ENCODE data around the gene KHDRBS2.

The KHDRBS2 gene

DNA sequence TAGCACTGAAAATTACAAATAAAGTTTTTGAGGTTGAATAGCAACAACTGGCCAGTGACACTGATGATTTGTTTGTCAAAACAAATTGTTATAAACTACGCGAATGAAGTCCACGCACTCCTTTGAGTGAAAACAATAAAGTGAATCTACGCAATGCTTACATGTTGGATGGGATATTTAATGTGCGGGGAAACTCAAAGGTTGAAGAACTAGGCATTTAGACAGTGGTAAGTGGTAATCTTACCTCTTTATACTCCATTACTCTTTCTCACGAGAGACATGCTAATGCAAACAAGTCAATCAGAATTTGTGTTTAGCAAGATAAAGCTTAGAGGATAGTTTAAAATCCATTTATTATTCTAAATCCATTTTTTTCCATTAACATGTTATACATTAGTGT is 606.4 kb downstream of the KHDRBS2 start:
- Histone ChIP-seq H2AFZ (ENCODE audit: low read depth, low read length, severe bottlenecking) (no peak overlapping the region), H3K9ac (ENCODE audit: low read length) (no peak overlapping the region), H3K9me2 (replicated peaks; ENCODE audit: insufficient read depth, low read length) (no peaks in the 10 kb centered on the region)

GRCh38 chr6:61675734-61676133 is 610.3 kb downstream of the KHDRBS2 start:
- H3K9ac ChIP-seq (ENCODE audit: low read length), result no peak overlapping the region
- no peak for TF ChIP-seq CTCF (IDR thresholded peaks at IDR 0.05; ENCODE audit: insufficient read depth, low read length, poor library complexity, severe bottlenecking)
- no peak for TF ChIP-seq EZH2phosphoT487 (conservative IDR thresholded peaks at IDR 0.05; ENCODE audit: low read length)

More for the DNA sequence above, 606.4 kb downstream of the KHDRBS2 start:
- no peaks in the 10 kb centered on the region for H3F3A ChIP-seq (ENCODE audit: insufficient read depth)
- TF ChIP-seq CTCF (IDR thresholded peaks at IDR 0.05; ENCODE audit: insufficient read depth, low read length, poor library complexity, severe bottlenecking) (no peak), EZH2phosphoT487 (conservative IDR thresholded peaks at IDR 0.05; ENCODE audit: low read length) (no peak)
- no peak overlapping the region for H3K4me3 ChIP-seq (ENCODE audit: insufficient read depth, low read length, poor library complexity, severe bottlenecking)
- H4K20me1 ChIP-seq (ENCODE audit: low read depth, low read length), result no peaks in the 10 kb centered on the region
- H3K79me2 ChIP-seq (ENCODE audit: insufficient read depth, low read length), result no peaks in the 10 kb centered on the region
- no peaks in the 10 kb centered on the region for H3K27me3 ChIP-seq (ENCODE audit: low read length)
- no peaks in the 10 kb centered on the region for H3K9me3 ChIP-seq (ENCODE audit: insufficient read depth, low read length)
- H3K27ac ChIP-seq (ENCODE audit: low read depth, low read length), result no peak overlapping the region
- no peak overlapping the region for H3K4me2 ChIP-seq (ENCODE audit: low read depth, low read length, poor library complexity, severe bottlenecking)
- no peaks in the 10 kb centered on the region for H3K36me3 ChIP-seq (ENCODE audit: low read length)

DNA sequence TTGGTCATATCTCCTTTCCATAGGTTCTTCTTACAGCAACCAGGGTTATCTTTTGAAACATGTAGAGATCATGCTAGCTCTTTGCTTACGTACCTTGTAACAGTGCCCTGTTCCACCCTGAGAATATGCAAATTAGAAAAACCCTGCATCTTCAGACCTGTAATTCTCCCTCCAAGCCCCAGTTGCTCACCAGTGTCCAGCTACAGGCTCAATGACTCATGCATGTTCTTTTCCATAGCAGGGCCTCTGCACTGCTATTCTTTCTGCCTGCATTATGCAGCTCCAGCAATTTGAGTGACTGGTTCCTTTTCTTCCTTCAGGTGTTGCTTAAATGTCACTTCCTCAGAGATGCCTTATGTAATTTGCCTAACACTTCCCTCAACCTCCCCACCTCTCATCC is 636.2 kb downstream of the KHDRBS2 start:
- TF ChIP-seq EZH2phosphoT487 (conservative IDR thresholded peaks at IDR 0.05; ENCODE audit: low read length) (no peak), CTCF (IDR thresholded peaks at IDR 0.05; ENCODE audit: insufficient read depth, low read length, poor library complexity, severe bottlenecking) (no peak)
- H3K36me3 ChIP-seq (ENCODE audit: low read length), result no peaks in the 10 kb centered on the region
- no peak overlapping the region for H2AFZ ChIP-seq (ENCODE audit: low read depth, low read length, severe bottlenecking)
- no peaks in the 10 kb centered on the region for H3K79me2 ChIP-seq (ENCODE audit: insufficient read depth, low read length)
- H3K9me2 ChIP-seq (replicated peaks; ENCODE audit: insufficient read depth, low read length), result no peaks in the 10 kb centered on the region
- no peaks in the 10 kb centered on the region for H4K20me1 ChIP-seq (ENCODE audit: low read depth, low read length)
- H3K4me3 ChIP-seq (ENCODE audit: insufficient read depth, low read length, poor library complexity, severe bottlenecking), result no peak overlapping the region
- H3K9ac ChIP-seq (ENCODE audit: low read length), result no peak overlapping the region
- H3K9me3 ChIP-seq (ENCODE audit: insufficient read depth, low read length), result no peaks in the 10 kb centered on the region
- H3K27ac ChIP-seq (ENCODE audit: low read depth, low read length), result no peak overlapping the region
- no peak overlapping the region for H3K4me2 ChIP-seq (ENCODE audit: low read depth, low read length, poor library complexity, severe bottlenecking)
- H3F3A ChIP-seq (ENCODE audit: insufficient read depth), result no peaks in the 10 kb centered on the region
- no peaks in the 10 kb centered on the region for H3K27me3 ChIP-seq (ENCODE audit: low read length)

More at GRCh38 chr6:61675734-61676133, 610.3 kb downstream of the KHDRBS2 start:
- Histone ChIP-seq H3K9me2 (replicated peaks; ENCODE audit: insufficient read depth, low read length) (no peaks in the 10 kb centered on the region), H4K20me1 (ENCODE audit: low read depth, low read length) (no peaks in the 10 kb centered on the region), H3K4me2 (ENCODE audit: low read depth, low read length, poor library complexity, severe bottlenecking) (no peak overlapping the region), H3K9me3 (ENCODE audit: insufficient read depth, low read length) (no peaks in the 10 kb centered on the region), H3K4me3 (ENCODE audit: insufficient read depth, low read length, poor library complexity, severe bottlenecking) (no peak overlapping the region), H3K36me3 (ENCODE audit: low read length) (no peaks in the 10 kb centered on the region), H3K79me2 (ENCODE audit: insufficient read depth, low read length) (no peaks in the 10 kb centered on the region), H3K27ac (ENCODE audit: low read depth, low read length) (no peak overlapping the region), H2AFZ (ENCODE audit: low read depth, low read length, severe bottlenecking) (no peak overlapping the region), H3K27me3 (ENCODE audit: low read length) (no peaks in the 10 kb centered on the region), H3F3A (ENCODE audit: insufficient read depth) (no peaks in the 10 kb centered on the region)
